Ovary (tissue), 9 donors: Measurements from ENCODE around the gene TGM5. TPM values are rescaled to one million over a fixed set of nuclear protein-coding genes. Genes with fewer than 3 reads are reported as not detected.

Source experiments
- DNase-seq, 5 donors: peaks; one replicate each; pipeline ENCODE4 v3.0.0-alpha.2; 2019 to 2020
- H3K27ac ChIP-seq, 2 donors: fragments of 200-600 bp; one replicate each; pipeline versions ENCODE4 v1.5.1 to v1.8.0; 2019 to 2022
- H3K27me3 ChIP-seq: fragments of 200-600 bp; one replicate; pipeline ENCODE4 v1.8.0; 2022
- H3K36me3 ChIP-seq: fragments of 200-600 bp; sonication (generic); one replicate; pipeline ENCODE4 v1.5.1; 2019
- H3K4me1 ChIP-seq: one replicate; pipeline ENCODE4 v1.8.1; 2013; ENCODE audit warnings: mild to moderate bottlenecking, moderate library complexity; ENCODE audit not compliant: insufficient read depth
- H3K4me3 ChIP-seq: fragments of 200-600 bp; sonication (generic); one replicate; pipeline ENCODE4 v1.5.1; 2017
- H3K9me3 ChIP-seq, 2 donors: fragments of 200-600 bp in 1 of 2; sonication (generic) in 1 of 2; one replicate each; pipeline versions ENCODE4 v1.5.1 to v1.8.1; 2013 to 2019; ENCODE audit warnings: mild to moderate bottlenecking in 1 of 2, moderate library complexity in 1 of 2
- EP300 ChIP-seq: sonication (generic); formaldehyde crosslinking; IDR thresholded peaks from one replicate; pipeline ENCODE4 v1.6.1; 2017; ENCODE audit warnings: antibody characterized with exemption
- POLR2A ChIP-seq: fragments of 450-650 bp; IDR thresholded peaks from one replicate; pipeline ENCODE4 v1.6.1; 2017; ENCODE audit warnings: antibody characterized with exemption, mild to moderate bottlenecking, moderate library complexity
- WGBS, 3 donors: extraction: QIAGEN DNeasy Blood & Tissue Kit in 1 of 3; methylation state at CpG; one replicate each; pipeline versions ENCODE4 v1.1.5 to v1.1.7; 2013 to 2017; 5-methylcytosine and 5-hydroxymethylcytosine counted together
- intact Hi-C, 4 donors: fragments of 100-400 bp; cut with DNase I; formaldehyde crosslinking; loops; one replicate each; pipeline versions ENCODE4 v1.11.0 to v1.15.1; 2022 to 2023
- polyA plus RNA-seq, 2 donors: library from polyadenylated mRNA; stranded (reverse); fragments of 200-250 nt in 1 of 2; fragments of 350-450 nt in 1 of 2; fragmentation: Illumina TruSeq in 1 of 2; extraction: RNeasy Lipid Tissue Mini Kit (QIAGEN cat#74804) in 1 of 2; gene quantifications; one replicate each; pipeline ENCODE4 v1.2.3, GENCODE V29; 2013 to 2014
- total RNA-seq, 7 donors: library from RNA; depleted of rRNA in 2 of 7; stranded (reverse); fragments of >200 nt in 2 of 7; fragmentation: NEBNext Ultra II Directional in 3 of 7; extraction: Animal tissue kit (Norgen Biotek cat#: 25700) in 3 of 7; gene quantifications; one replicate each; pipeline versions ENCODE4 v1.1.0 to v1.2.4, GENCODE V29; 2016 to 2023
- TF ChIP-seq, protein P1 (sequence below), 3 donors: fragments of 450-650 bp in 2 of 3; fragments of 200-600 bp in 1 of 3; IDR thresholded peaks; one replicate each; pipeline versions ENCODE4 v1.5.1 to v1.8.0; 2016 to 2022; ENCODE audit warnings: antibody characterized with exemption in 3 of 3, mild to moderate bottlenecking in 1 of 3
- donor health status: DM: no; HTN: no; CAD: no; lungs with moderate emphysema.
- donor health status: DM: no; HTN: no; CAD: no.
- donor health status: Bipolar disorder and iron deficiency.
- donor health status: DM: yes; HTN: yes; CAD: no.
- donor health status: DM: no; HTN: no; CAD: no.
- donor health status: DM: yes; HTN: yes; CAD: no.

TGM5 gene
- total and polyA plus RNA-seq, 9 donors, result not detected

DNA sequence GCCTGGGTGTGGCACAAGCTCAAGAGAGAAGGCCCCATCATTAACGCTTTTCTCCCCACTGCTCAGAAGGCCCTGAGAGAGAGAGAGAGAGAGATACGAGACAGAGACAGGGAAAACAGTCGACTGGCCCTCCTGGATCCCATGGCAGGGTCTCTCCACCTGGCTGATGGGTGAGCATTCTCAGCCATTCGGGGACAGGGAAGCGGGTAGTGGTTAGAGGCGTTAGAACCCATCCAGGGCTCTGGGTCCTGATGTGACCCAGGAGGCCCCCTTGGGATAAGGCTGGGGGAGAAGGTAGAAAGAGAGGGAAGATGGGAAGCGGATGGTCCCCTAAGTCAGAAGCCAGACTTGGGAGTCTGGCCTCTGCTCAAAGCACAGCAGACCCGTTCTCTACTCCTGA is 7.9 kb downstream of the TGM5 start:
- H3K4me3 ChIP-seq, result no peak overlapping the region
- no peaks in the 10 kb centered on the region for H3K36me3 ChIP-seq
- TF ChIP-seq, protein P1, sequence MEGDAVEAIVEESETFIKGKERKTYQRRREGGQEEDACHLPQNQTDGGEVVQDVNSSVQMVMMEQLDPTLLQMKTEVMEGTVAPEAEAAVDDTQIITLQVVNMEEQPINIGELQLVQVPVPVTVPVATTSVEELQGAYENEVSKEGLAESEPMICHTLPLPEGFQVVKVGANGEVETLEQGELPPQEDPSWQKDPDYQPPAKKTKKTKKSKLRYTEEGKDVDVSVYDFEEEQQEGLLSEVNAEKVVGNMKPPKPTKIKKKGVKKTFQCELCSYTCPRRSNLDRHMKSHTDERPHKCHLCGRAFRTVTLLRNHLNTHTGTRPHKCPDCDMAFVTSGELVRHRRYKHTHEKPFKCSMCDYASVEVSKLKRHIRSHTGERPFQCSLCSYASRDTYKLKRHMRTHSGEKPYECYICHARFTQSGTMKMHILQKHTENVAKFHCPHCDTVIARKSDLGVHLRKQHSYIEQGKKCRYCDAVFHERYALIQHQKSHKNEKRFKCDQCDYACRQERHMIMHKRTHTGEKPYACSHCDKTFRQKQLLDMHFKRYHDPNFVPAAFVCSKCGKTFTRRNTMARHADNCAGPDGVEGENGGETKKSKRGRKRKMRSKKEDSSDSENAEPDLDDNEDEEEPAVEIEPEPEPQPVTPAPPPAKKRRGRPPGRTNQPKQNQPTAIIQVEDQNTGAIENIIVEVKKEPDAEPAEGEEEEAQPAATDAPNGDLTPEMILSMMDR (IDR thresholded peaks at IDR 0.05), result no peak
- TF ChIP-seq POLR2A, result no peak
- TF ChIP-seq EP300, result no peak
- no peak overlapping the region for H3K27ac ChIP-seq
- H3K4me1 ChIP-seq, result no peaks in the 10 kb centered on the region
- H3K27me3 ChIP-seq, result no peaks in the 10 kb centered on the region
- DNase-seq, result no peak
- no peaks in the 10 kb centered on the region for H3K9me3 ChIP-seq
- intact Hi-C loops, result no loop called here
- 83 to 90% (median 87%) methylated on average over 8 of the region's 8 CpGs for WGBS, 3 donors

DNA sequence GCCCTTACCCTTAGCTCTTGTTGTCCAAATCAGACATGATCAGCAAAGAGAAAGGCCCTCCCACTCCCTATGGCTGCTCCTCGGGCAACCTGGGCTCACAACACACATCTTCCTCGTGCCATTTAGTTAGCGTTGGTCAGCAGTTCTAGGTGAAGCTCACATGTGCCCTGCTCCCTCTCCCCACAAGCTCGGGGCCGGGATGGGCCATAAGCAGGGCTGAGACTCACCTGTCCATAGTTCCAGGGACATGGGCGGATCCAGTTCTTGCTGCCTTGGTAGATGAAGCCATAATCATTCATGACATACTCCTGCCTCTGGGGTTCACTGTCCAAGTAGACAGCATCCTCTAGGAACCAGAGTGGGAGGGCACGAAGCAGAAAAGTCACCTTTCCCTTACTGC is 10.4 kb downstream of the TGM5 start:
- DNase-seq, result no peak
- no peaks in the 10 kb centered on the region for H3K4me1 ChIP-seq
- intact Hi-C loops, result no loop called here
- 78 to 85% (median 79%) methylated on average over 7 of the region's 7 CpGs for WGBS, 3 donors
- TF ChIP-seq EP300 (no peak), POLR2A (no peak)
- no peak overlapping the region for H3K27ac ChIP-seq
- H3K27me3 ChIP-seq, result no peaks in the 10 kb centered on the region
- no peak overlapping the region for H3K4me3 ChIP-seq
- H3K36me3 ChIP-seq, result no peaks in the 10 kb centered on the region
- H3K9me3 ChIP-seq, result no peaks in the 10 kb centered on the region

DNA sequence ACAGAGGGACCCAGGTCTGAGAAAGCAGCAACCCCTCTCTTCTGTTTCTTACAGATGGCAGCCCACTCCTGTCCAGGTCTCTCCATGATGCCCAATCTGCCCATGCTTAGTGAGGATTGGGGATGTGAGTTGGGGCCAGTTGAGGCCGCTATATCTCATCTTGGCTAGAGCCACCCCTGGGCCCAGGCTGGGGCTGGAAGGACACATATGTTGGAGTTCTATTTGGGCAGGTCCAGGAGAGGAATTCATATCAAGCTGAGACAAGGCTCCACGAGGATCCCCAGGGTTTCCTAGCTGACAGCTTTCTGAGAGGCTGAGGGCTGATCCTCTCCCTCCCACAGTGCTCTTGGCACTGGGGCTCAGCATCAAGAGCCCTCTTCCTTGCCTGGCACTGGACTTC is 11.4 kb downstream of the TGM5 start:
- Histone ChIP-seq H3K4me1 (no peaks in the 10 kb centered on the region), H3K36me3 (no peaks in the 10 kb centered on the region), H3K27me3 (no peaks in the 10 kb centered on the region), H3K9me3 (no peaks in the 10 kb centered on the region), H3K4me3 (no peak overlapping the region), H3K27ac (no peak overlapping the region)
- 57 to 75% (median 74%) methylated on average over 2 of the region's 2 CpGs for WGBS, 3 donors
- TF ChIP-seq EP300, result no peak
- TF ChIP-seq POLR2A, result no peak
- TF ChIP-seq, protein P1 (IDR thresholded peaks at IDR 0.05), result no peak
- DNase-seq, result no peak
- intact Hi-C loops, result no loop called here

DNA sequence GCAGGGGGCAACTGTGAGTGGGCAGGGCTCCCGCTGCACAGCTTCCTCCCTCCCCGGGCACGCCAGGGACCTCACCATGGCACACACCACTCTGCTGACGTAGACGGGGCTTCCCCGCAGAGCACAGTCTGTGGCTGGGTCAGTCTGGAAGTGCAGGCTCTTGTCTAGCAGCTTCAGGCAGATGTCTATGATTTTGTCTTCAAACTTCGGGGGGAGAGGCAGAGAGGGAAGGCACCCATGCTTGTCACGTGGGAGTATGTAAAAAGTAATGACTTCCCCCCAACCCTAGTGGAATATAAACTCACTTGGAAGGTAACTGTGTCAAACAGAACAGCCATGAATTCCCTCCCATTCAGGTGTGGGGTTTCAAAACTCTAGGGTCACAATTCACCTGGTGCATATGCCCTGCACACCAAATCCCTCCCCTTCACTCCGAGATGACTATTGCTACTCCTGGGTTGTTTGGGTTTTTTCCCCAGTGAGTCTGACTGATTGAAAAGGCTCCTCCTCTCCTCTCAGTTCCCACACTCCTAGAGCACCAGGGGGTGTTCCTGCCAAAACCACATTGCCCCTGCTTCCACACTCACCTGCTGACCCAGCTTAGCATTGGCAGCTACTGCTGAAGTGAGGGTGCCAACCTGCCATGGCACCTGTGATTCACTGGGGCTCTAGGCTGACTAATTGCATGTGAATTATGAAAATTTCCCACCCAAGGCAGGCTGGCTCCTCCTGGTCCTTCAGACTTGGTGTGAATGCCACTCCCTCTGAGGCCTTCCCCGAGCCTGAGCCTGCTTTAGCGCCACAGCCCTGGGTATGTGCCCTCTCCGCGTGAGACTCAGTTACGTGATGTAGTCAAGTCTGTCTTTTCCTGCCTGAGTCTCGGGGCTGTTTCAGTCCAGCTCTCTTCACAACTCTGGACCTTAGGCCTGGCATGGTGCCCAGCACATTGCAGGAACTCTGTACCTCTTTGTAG is 13.0 kb downstream of the TGM5 start:
- intact Hi-C loops, result no loop called here
- Histone ChIP-seq H3K9me3 (no peaks in the 10 kb centered on the region), H3K36me3 (no peaks in the 10 kb centered on the region), H3K27ac (no peak overlapping the region), H3K4me3 (no peak overlapping the region), H3K27me3 (no peaks in the 10 kb centered on the region), H3K4me1 (no peaks in the 10 kb centered on the region)
- TF ChIP-seq, protein P1 (IDR thresholded peaks at IDR 0.05), result no peak
- no peak for TF ChIP-seq EP300
- TF ChIP-seq POLR2A, result no peak
- DNase-seq, result no peak
- 58 to 66% (median 60%) methylated on average over 14 to 15 of the region's 15 CpGs for WGBS, 3 donors

DNA sequence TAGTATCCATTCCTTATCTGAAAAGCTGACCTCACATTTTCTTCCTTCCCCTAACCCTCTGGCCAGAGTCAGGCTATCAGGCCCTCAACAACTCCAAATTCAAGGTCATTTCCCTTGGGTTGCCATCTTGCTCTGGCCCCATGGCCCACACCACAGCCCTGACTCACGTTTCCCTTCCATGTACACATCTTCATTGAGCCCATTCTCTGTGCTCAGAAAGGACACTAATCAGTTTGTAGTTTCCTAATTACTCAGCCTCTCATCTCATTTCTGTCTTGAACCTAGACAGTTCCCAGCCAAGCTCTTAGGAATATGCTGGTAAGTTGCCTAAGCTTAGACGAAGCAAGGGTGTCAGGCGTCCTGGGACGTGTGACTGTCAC is 14.9 kb downstream of the TGM5 start:
- Histone ChIP-seq H3K4me1 (no peaks in the 10 kb centered on the region), H3K4me3 (no peak overlapping the region), H3K27ac (no peak overlapping the region), H3K9me3 (no peaks in the 10 kb centered on the region), H3K27me3 (no peaks in the 10 kb centered on the region), H3K36me3 (no peaks in the 10 kb centered on the region)
- 77 to 86% (median 85%) methylated on average over 4 of the region's 4 CpGs for WGBS, 3 donors
- TF ChIP-seq EP300 (no peak), POLR2A (no peak)
- intact Hi-C loops, result no loop called here
- DNase-seq, result no peak
